Measurements from ENCODE around the gene FAM170B. TPM values are rescaled to one million over a fixed set of nuclear protein-coding genes. Genes with fewer than 3 reads are reported as not detected.

FAM170B gene
- total and polyA plus RNA-seq, 9 donors = 0.09 to 0.16 TPM; not detected in 7

DNA sequence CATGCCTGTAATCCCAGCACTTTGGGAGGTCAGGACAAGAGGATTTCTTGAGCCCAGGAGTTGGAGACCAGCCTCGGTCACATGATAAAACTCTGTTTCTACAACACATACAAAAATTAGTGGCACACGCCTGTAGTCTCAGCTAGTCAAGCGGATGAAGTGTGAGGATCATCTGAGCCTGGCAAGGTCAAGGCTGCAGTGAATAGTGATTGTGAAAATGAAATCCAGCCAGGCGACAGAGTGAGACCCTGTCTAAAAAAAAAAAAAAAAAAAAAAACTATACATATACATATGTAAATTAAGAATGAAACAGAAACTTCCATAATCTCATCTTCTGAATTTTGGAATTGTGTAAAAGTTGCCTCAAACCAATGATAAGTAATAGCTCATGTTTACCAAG is 18.2 kb upstream of the FAM170B start:
- WGBS (ENCODE audit: insufficient coverage) = no CpG with 5 or more reads among the region's 4 CpGs
- Histone ChIP-seq H3K36me3 (ENCODE audit: control insufficient read depth, insufficient read depth, low read length) (no peaks in the 10 kb centered on the region), H3K9me3 (replicated peaks; ENCODE audit: control insufficient read depth, low read depth, low read length) (peaks cover 11% of the 10 kb centered on the region), H3K4me1 (ENCODE audit: control insufficient read depth, insufficient read depth, low read length) (peaks cover 27% of the 10 kb centered on the region), H3K27ac (ENCODE audit: low read length) (no peak overlapping the region), H3K4me3 (ENCODE audit: low read length) (no peak overlapping the region), H3K27me3 (ENCODE audit: control insufficient read depth, insufficient read depth, low read length) (no peaks in the 10 kb centered on the region)
- no peak for DNase-seq

DNA sequence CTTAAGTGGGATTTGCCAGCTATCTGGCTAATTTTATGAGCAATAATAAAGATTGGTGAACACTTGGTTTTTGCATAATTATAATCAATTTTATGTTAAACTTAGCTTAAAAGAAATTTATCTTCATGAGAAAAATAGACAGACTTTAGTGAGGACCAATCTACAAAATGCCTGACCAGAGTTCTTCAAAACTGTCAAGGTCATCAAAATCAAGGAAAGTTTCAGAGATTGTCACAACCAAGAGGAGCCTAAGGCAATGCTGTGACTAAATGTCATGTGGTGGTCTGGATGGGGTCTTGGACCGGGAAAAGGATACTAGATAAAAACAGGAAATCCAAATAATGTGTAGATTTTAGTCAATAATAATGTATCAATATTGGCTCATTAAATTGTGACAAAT is 17.7 kb upstream of the FAM170B start:
- Histone ChIP-seq H3K36me3 (ENCODE audit: control insufficient read depth, insufficient read depth, low read length) (no peaks in the 10 kb centered on the region), H3K9me3 (replicated peaks; ENCODE audit: control insufficient read depth, low read depth, low read length) (peaks cover 11% of the 10 kb centered on the region), H3K4me1 (ENCODE audit: control insufficient read depth, insufficient read depth, low read length) (peaks cover 27% of the 10 kb centered on the region), H3K27ac (ENCODE audit: low read length) (no peak overlapping the region), H3K27me3 (ENCODE audit: control insufficient read depth, insufficient read depth, low read length) (no peaks in the 10 kb centered on the region), H3K4me3 (ENCODE audit: low read length) (no peak overlapping the region)
- DNase-seq = no peak
- no CpG with 5 or more reads among the region's 1 CpG for WGBS (ENCODE audit: insufficient coverage)

GRCh38 chr10:49151025-49151445 is 17.2 kb upstream of the FAM170B start:
- no peak overlapping the region for H3K27ac ChIP-seq (ENCODE audit: low read length)
- H3K36me3 ChIP-seq (ENCODE audit: control insufficient read depth, insufficient read depth, low read length) = no peaks in the 10 kb centered on the region
- no peaks in the 10 kb centered on the region for H3K27me3 ChIP-seq (ENCODE audit: control insufficient read depth, insufficient read depth, low read length)
- H3K4me3 ChIP-seq (ENCODE audit: low read length) = no peak overlapping the region
- peaks cover 11% of the 10 kb centered on the region for H3K9me3 ChIP-seq (replicated peaks; ENCODE audit: control insufficient read depth, low read depth, low read length)
- 15% methylated on average over 2 of the region's 2 CpGs for WGBS (ENCODE audit: insufficient coverage)
- H3K4me1 ChIP-seq (ENCODE audit: control insufficient read depth, insufficient read depth, low read length) = peaks cover 29% of the 10 kb centered on the region
- DNase-seq = no peak

GRCh38 chr10:49150426-49150825 is 16.6 kb upstream of the FAM170B start:
- H3K27me3 ChIP-seq (ENCODE audit: control insufficient read depth, insufficient read depth, low read length) = no peaks in the 10 kb centered on the region
- 15% methylated on average over 4 of the region's 5 CpGs for WGBS (ENCODE audit: insufficient coverage)
- H3K4me1 ChIP-seq (ENCODE audit: control insufficient read depth, insufficient read depth, low read length) = peaks cover 31% of the 10 kb centered on the region
- DNase-seq = no peak
- H3K36me3 ChIP-seq (ENCODE audit: control insufficient read depth, insufficient read depth, low read length) = no peaks in the 10 kb centered on the region
- no peak overlapping the region for H3K4me3 ChIP-seq (ENCODE audit: low read length)
- H3K9me3 ChIP-seq (replicated peaks; ENCODE audit: control insufficient read depth, low read depth, low read length) = peaks cover 11% of the 10 kb centered on the region
- no peak overlapping the region for H3K27ac ChIP-seq (ENCODE audit: low read length)

DNA sequence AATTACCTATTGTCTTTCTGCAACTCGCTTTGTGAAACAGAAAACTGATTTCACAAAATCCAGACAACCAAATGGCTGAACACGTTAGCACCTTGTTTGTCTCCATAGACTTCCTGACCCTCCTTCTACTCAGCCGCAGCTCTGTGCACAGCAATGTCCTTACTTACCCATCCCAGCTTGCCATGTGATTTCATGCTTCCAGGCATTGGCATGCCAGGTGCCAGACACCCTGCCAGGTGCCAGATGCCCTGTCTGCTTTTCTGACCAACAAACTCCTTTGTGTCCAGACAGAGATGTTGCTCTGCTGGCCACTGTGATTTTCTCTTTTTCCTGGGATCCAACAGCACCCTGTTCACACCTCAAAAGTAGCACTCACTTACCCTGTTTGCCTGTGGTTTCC is 16.1 kb upstream of the FAM170B start:
- DNase-seq = no peak
- Histone ChIP-seq H3K36me3 (ENCODE audit: control insufficient read depth, insufficient read depth, low read length) (no peaks in the 10 kb centered on the region), H3K27me3 (ENCODE audit: control insufficient read depth, insufficient read depth, low read length) (no peaks in the 10 kb centered on the region), H3K9me3 (replicated peaks; ENCODE audit: control insufficient read depth, low read depth, low read length) (peaks cover 11% of the 10 kb centered on the region), H3K27ac (ENCODE audit: low read length) (peak overlapping the region; percentile 49), H3K4me1 (ENCODE audit: control insufficient read depth, insufficient read depth, low read length) (peaks cover 34% of the 10 kb centered on the region), H3K4me3 (ENCODE audit: low read length) (no peak overlapping the region)
- 83% methylated on average over 3 of the region's 3 CpGs for WGBS (ENCODE audit: insufficient coverage)

GRCh38 chr10:49144058-49144720 is 10.4 kb upstream of the FAM170B start:
- Histone ChIP-seq H3K9me3 (replicated peaks; ENCODE audit: control insufficient read depth, low read depth, low read length) (peaks cover 11% of the 10 kb centered on the region), H3K4me3 (ENCODE audit: low read length) (no peak overlapping the region), H3K4me1 (ENCODE audit: control insufficient read depth, insufficient read depth, low read length) (peaks cover 51% of the 10 kb centered on the region), H3K36me3 (ENCODE audit: control insufficient read depth, insufficient read depth, low read length) (no peaks in the 10 kb centered on the region), H3K27me3 (ENCODE audit: control insufficient read depth, insufficient read depth, low read length) (no peaks in the 10 kb centered on the region), H3K27ac (ENCODE audit: low read length) (peak overlapping the region; percentile 54)
- DNase-seq = peak; percentile 89
- WGBS (ENCODE audit: insufficient coverage) = 17% methylated on average over 1 of the region's 2 CpGs

- no peak for DNase-seq
- H3K36me3 ChIP-seq (ENCODE audit: control insufficient read depth, insufficient read depth, low read length) = no peaks in the 10 kb centered on the region
- no peaks in the 10 kb centered on the region for H3K27me3 ChIP-seq (ENCODE audit: control insufficient read depth, insufficient read depth, low read length)
- H3K4me1 ChIP-seq (ENCODE audit: control insufficient read depth, insufficient read depth, low read length) = peaks cover 56% of the 10 kb centered on the region
- H3K9me3 ChIP-seq (replicated peaks; ENCODE audit: control insufficient read depth, low read depth, low read length) = peaks cover 10% of the 10 kb centered on the region
- H3K27ac ChIP-seq (ENCODE audit: low read length) = no peak overlapping the region
- no peak overlapping the region for H3K4me3 ChIP-seq (ENCODE audit: low read length)
Measured at GRCh38 chr10:49143249-49143648, 9.4 kb upstream of the FAM170B start.

GRCh38 chr10:49141541-49142332 is 7.9 kb upstream of the FAM170B start:
- no peaks in the 10 kb centered on the region for H3K9me3 ChIP-seq (replicated peaks; ENCODE audit: control insufficient read depth, low read depth, low read length)
- no peak overlapping the region for H3K27ac ChIP-seq (ENCODE audit: low read length)
- no peak for DNase-seq
- no peaks in the 10 kb centered on the region for H3K36me3 ChIP-seq (ENCODE audit: control insufficient read depth, insufficient read depth, low read length)
- peaks cover 59% of the 10 kb centered on the region for H3K4me1 ChIP-seq (ENCODE audit: control insufficient read depth, insufficient read depth, low read length)
- no peak overlapping the region for H3K4me3 ChIP-seq (ENCODE audit: low read length)
- WGBS (ENCODE audit: insufficient coverage) = 86% methylated on average over 1 of the region's 5 CpGs
- H3K27me3 ChIP-seq (ENCODE audit: control insufficient read depth, insufficient read depth, low read length) = no peaks in the 10 kb centered on the region

DNA sequence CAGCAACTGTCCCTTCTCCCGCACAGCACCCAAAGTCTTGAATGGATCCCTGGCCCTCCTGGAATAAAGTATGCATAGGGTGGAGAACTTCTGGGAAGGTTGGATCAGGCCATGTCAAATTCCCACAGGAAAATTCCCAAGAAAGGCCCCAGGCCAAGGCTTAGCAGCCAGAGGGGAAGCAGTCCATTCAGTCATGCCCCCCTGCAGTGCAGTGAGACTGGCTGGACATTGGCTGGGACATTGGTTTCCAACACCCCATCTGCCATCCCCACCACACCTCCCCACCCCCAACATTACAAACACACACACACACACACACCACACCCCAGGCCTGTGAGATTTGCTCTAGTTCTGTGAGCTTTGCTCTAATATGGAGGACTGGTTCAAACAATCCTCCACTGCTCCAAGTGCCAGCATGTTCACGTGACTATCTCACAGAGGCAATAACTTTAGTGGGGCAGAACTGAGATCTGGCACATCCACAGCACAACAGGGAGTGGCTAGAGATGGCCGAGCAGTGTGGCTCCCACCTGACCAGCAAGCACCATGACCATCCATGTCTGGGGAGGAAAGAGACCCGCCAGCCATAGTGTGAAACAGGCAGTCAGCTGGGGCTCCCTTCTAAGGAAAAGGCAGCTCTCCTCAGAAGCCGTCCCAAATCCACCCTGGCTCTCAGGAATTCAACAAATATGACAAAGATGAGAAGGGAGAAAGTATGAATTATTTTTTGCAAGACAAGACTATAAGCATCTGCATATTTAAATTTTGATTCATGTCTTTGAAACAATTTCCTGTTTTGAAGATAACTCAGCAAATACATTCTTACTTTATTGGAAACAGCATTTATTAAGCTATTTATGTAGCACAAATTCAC is 6.7 kb upstream of the FAM170B start:
- no peaks in the 10 kb centered on the region for H3K9me3 ChIP-seq (replicated peaks; ENCODE audit: control insufficient read depth, low read depth, low read length)
- H3K4me3 ChIP-seq (ENCODE audit: low read length) = no peak overlapping the region
- no peak for DNase-seq
- H3K27me3 ChIP-seq (ENCODE audit: control insufficient read depth, insufficient read depth, low read length) = no peaks in the 10 kb centered on the region
- no peaks in the 10 kb centered on the region for H3K36me3 ChIP-seq (ENCODE audit: control insufficient read depth, insufficient read depth, low read length)
- no CpG with 5 or more reads among the region's 5 CpGs for WGBS (ENCODE audit: insufficient coverage)
- no peak overlapping the region for H3K27ac ChIP-seq (ENCODE audit: low read length)
- peaks cover 59% of the 10 kb centered on the region for H3K4me1 ChIP-seq (ENCODE audit: control insufficient read depth, insufficient read depth, low read length)

GRCh38 chr10:49139846-49140195 is 6.0 kb upstream of the FAM170B start:
- H3K4me3 ChIP-seq (ENCODE audit: low read length) = no peak overlapping the region
- no peaks in the 10 kb centered on the region for H3K27me3 ChIP-seq (ENCODE audit: control insufficient read depth, insufficient read depth, low read length)
- no peak for DNase-seq
- no peaks in the 10 kb centered on the region for H3K9me3 ChIP-seq (replicated peaks; ENCODE audit: control insufficient read depth, low read depth, low read length)
- H3K27ac ChIP-seq (ENCODE audit: low read length) = peak overlapping the region; percentile 83
- WGBS (ENCODE audit: insufficient coverage) = 76% methylated on average over 4 of the region's 4 CpGs
- peaks cover 57% of the 10 kb centered on the region for H3K4me1 ChIP-seq (ENCODE audit: control insufficient read depth, insufficient read depth, low read length)
- H3K36me3 ChIP-seq (ENCODE audit: control insufficient read depth, insufficient read depth, low read length) = no peaks in the 10 kb centered on the region

All from muscle of leg (tissue), 11 donors.